Endothelial cell of umbilical vein (primary cell): ENCODE results near the gene RFX1. TPM values are rescaled to one million over a fixed set of nuclear protein-coding genes. Genes with fewer than 3 reads are reported as not detected.

Experiments
- BruUV-seq: library from RNA; stranded (reverse); fragments of 400-500 nt; replicated peaks from 2 replicates; lab custom pipeline; 2021; lab: Mats Ljungman, UMichigan
- CTCF ChIA-PET: fragments of 300-600, 350-600 bp; sonication (Branson Sonifier 250); formaldehyde crosslinking; loops from one replicate; lab custom pipeline; 2021; ENCODE audit warnings: antibody characterized with exemption, inconsistent platforms; lab: Charles Lee
- POLR2A ChIA-PET: fragments of 300-600, 350-600 bp; sonication (Branson Sonifier 250); formaldehyde crosslinking; loops from one replicate; lab custom pipeline; 2021; ENCODE audit warnings: antibody characterized with exemption, inconsistent platforms; lab: Charles Lee
- DNase-seq: peaks from one replicate; pipeline ENCODE4 v3.0.0-alpha.2; 2011; ENCODE audit warnings: low read depth, low spot score
- FAIRE-seq: peaks from 2 replicates; lab custom pipeline; 2011; peaks lifted over from hg19 to GRCh38; lab: Jason Lieb, UNC
- H2AFZ ChIP-seq: 2 replicates; pipeline ENCODE4 v1.6.0; 2012; ENCODE audit warnings: low read depth, low read length, control low read depth, inconsistent platforms
- H3K27ac ChIP-seq: 2 replicates; pipeline ENCODE4 v1.5.1; 2011; ENCODE audit warnings: low read depth, mild to moderate bottlenecking, control low read depth, low read length, moderate library complexity; ENCODE audit not compliant: insufficient read depth
- H3K27me3 ChIP-seq, 2 experiments: 2 replicates each; pipeline versions ENCODE4 v1.6.0 to v1.6.1; 2011; ENCODE audit warnings: low read length in 2 of 2, mixed read lengths in 1 of 2; ENCODE audit not compliant: control insufficient read depth in 2 of 2, insufficient read depth in 2 of 2
- H3K36me3 ChIP-seq, 2 experiments: 2 replicates in 1 of 2; 3 replicates in 1 of 2; pipeline ENCODE4 v1.5.1; 2011; ENCODE audit warnings: low read length in 2 of 2, mild to moderate bottlenecking in 1 of 2, moderate library complexity in 1 of 2; ENCODE audit not compliant: control insufficient read depth in 2 of 2, insufficient read depth in 2 of 2; ENCODE audit errors: extremely low read depth in 1 of 2
- H3K4me1 ChIP-seq: 3 replicates; pipeline ENCODE4 v1.5.1; 2011; ENCODE audit warnings: mild to moderate bottlenecking, low read length; ENCODE audit not compliant: control insufficient read depth, insufficient read depth; ENCODE audit errors: extremely low read depth
- H3K4me2 ChIP-seq: 2 replicates; pipeline ENCODE4 v1.6.1; 2011; ENCODE audit warnings: low read length, control low read depth, mixed read lengths; ENCODE audit not compliant: insufficient read depth
- H3K4me3 ChIP-seq, 3 experiments: fragments of 200-600 bp in 1 of 3; sonication (generic), shearing (Covaris generic) in 1 of 3; replicated peaks in 1 of 3; 2 replicates each; pipeline ENCODE4 v1.5.1; 2011 to 2016; ENCODE audit warnings: control low read depth in 3 of 3, low read length in 3 of 3, mild to moderate bottlenecking in 2 of 3, inconsistent platforms in 1 of 3, low read depth in 1 of 3, moderate library complexity in 1 of 3; ENCODE audit not compliant: insufficient read depth in 1 of 3
- H3K79me2 ChIP-seq: 2 replicates; pipeline ENCODE4 v1.6.0; 2012; ENCODE audit warnings: low read length, inconsistent platforms; ENCODE audit not compliant: control insufficient read depth, insufficient read depth
- H3K9ac ChIP-seq: replicated peaks from 2 replicates; pipeline ENCODE3; 2011; ENCODE audit warnings: low read length, control low read depth; ENCODE audit not compliant: insufficient read depth; ENCODE audit errors: extremely low read depth
- H3K9me1 ChIP-seq: replicated peaks from 3 replicates; pipeline ENCODE4 v1.6.0; 2011; ENCODE audit warnings: mild to moderate bottlenecking, low read length; ENCODE audit not compliant: control insufficient read depth, insufficient read depth; ENCODE audit errors: extremely low read depth
- H3K9me3 ChIP-seq: replicated peaks from 2 replicates; pipeline ENCODE4 v1.5.1; 2012; ENCODE audit warnings: low read length, inconsistent platforms; ENCODE audit not compliant: control insufficient read depth, insufficient read depth
- H4K20me1 ChIP-seq: replicated peaks from 2 replicates; pipeline ENCODE3; 2011; ENCODE audit warnings: mild to moderate bottlenecking, low read length; ENCODE audit not compliant: control insufficient read depth, insufficient read depth; ENCODE audit errors: extremely low read depth
- CTCF ChIP-seq, 2 donors: IDR thresholded peaks; 1 replicate in 1 of 2; 2 replicates in 1 of 2; pipeline ENCODE4 v1.5.1; 2011; ENCODE audit warnings: low read length in 2 of 2, mild to moderate bottlenecking in 2 of 2, moderate library complexity in 2 of 2, control low read depth in 1 of 2, inconsistent platforms in 1 of 2, low read depth in 1 of 2; ENCODE audit not compliant: insufficient read depth in 1 of 2; ENCODE audit errors: extremely low read depth in 1 of 2
- EZH2 ChIP-seq: IDR thresholded peaks from 2 replicates; pipeline ENCODE4 v1.6.1; 2012; ENCODE audit warnings: borderline replicate concordance, low read depth, mild to moderate bottlenecking, moderate library complexity, low read length, inconsistent platforms; ENCODE audit not compliant: severe bottlenecking
- FOS ChIP-seq: IDR thresholded peaks from 2 replicates; pipeline ENCODE4 v1.6.1; 2011; ENCODE audit warnings: mild to moderate bottlenecking, low read length, moderate library complexity, borderline replicate concordance; ENCODE audit not compliant: insufficient read depth
- GATA2 ChIP-seq: IDR thresholded peaks from 2 replicates; pipeline ENCODE4 v1.7.0; 2011; ENCODE audit warnings: low read depth, mild to moderate bottlenecking, moderate library complexity, mixed read lengths, low read length; ENCODE audit not compliant: insufficient read length, insufficient read depth
- JUN ChIP-seq: IDR thresholded peaks from 2 replicates; pipeline ENCODE4 v1.6.1; 2011; ENCODE audit warnings: borderline replicate concordance, low read depth; ENCODE audit not compliant: insufficient read length, insufficient read depth
- MAX ChIP-seq: IDR thresholded peaks from 2 replicates; pipeline ENCODE4 v1.6.1; 2011; ENCODE audit not compliant: insufficient read depth, insufficient read length
- MYC ChIP-seq: IDR thresholded peaks from one replicate; pipeline ENCODE4 v1.6.1; 2011; ENCODE audit warnings: mild to moderate bottlenecking, low read depth, low read length
- POLR2A ChIP-seq: IDR thresholded peaks from 2 replicates; pipeline ENCODE4 v1.6.1; 2012; ENCODE audit warnings: low read depth, mild to moderate bottlenecking, control low read depth, low read length
- POLR2AphosphoS5 ChIP-seq: IDR thresholded peaks from 2 replicates; pipeline ENCODE4 v1.6.1; 2012; ENCODE audit warnings: low read depth, mild to moderate bottlenecking, control low read depth, low read length, moderate library complexity; ENCODE audit not compliant: insufficient read depth
- dilution Hi-C: fragments of 300-500 bp; cut with MboI; formaldehyde crosslinking; loops from one replicate; pipeline ENCODE4 v1.15.0; 2019; ENCODE audit warnings: low sequenced_read_pairs; ENCODE audit not compliant: extremely low pct_ligation_motif_present
- intact Hi-C: fragments of 100-400 bp; cut with micrococcal nuclease; formaldehyde crosslinking; loops from one replicate; pipeline ENCODE4 v1.10.0; 2022
- polyA plus RNA-seq, 4 experiments: library from polyadenylated mRNA; depleted of rRNA in 3 of 4; stranded (reverse) in 3 of 4; unstranded in 1 of 4; fragments of >200 nt; gene quantifications; 2 replicates each; pipeline versions ENCODE4 v1.2.1 to v1.2.3, GENCODE V29; 2011 to 2012; ENCODE audit warnings: missing spikeins in 1 of 4
- total RNA-seq: library from RNA; stranded (reverse); gene quantifications from 2 replicates; pipeline ENCODE4 v1.2.3, GENCODE V29; 2021

Gene RFX1
- total and polyA plus RNA-seq, 2 donors (not counting 3 experiments of a cell fraction or from before 2014, with no cell fraction given), result 2.3 to 14.7 TPM

GRCh38 chr19:13980340-13980739 lies 25.8 kb downstream of the RFX1 start:
- Histone ChIP-seq H3K9ac (no peak overlapping the region), H3K9me3 (no peaks in the 10 kb centered on the region), H4K20me1 (no peaks in the 10 kb centered on the region), H3K4me3 (no peak overlapping the region), H3K4me1 (peaks cover 9% of the 10 kb centered on the region), H3K27me3 (no peaks in the 10 kb centered on the region), H3K4me2 (no peak overlapping the region), H3K36me3 (peaks cover 0 to 2% of the 10 kb centered on the region in 2 experiments), H3K27ac (no peak overlapping the region), H3K9me1 (no peaks in the 10 kb centered on the region), H3K79me2 (no peaks in the 10 kb centered on the region), H2AFZ (no peak overlapping the region)
- no TSS peak for BruUV-seq
- FAIRE-seq (no peak), DNase-seq (no peak)
- intact Hi-C loops (no loop called here), dilution Hi-C loops (no loop called here)
- TF ChIP-seq FOS (no peak), MYC (no peak), MAX (no peak), POLR2AphosphoS5 (no peak), GATA2 (no peak), EZH2 (no peak), CTCF (IDR thresholded peaks at IDR 0.05; ENCODE audit: extremely low read depth in 1 of 2, insufficient read depth in 1 of 2, low read depth in 1 of 2, low read length in 2 of 2) (no peak), JUN (no peak), POLR2A (no peak)
- POLR2A ChIA-PET, result no interaction called here
- CTCF ChIA-PET, result interaction anchor here (1.1 kb wide), 1 partner anchor 23 kb away, joined by 4 read pairs; no protein-coding TSS in a partner anchor
